ENCODE data around the gene SYNGAP1.

SYNGAP1 gene

DNA sequence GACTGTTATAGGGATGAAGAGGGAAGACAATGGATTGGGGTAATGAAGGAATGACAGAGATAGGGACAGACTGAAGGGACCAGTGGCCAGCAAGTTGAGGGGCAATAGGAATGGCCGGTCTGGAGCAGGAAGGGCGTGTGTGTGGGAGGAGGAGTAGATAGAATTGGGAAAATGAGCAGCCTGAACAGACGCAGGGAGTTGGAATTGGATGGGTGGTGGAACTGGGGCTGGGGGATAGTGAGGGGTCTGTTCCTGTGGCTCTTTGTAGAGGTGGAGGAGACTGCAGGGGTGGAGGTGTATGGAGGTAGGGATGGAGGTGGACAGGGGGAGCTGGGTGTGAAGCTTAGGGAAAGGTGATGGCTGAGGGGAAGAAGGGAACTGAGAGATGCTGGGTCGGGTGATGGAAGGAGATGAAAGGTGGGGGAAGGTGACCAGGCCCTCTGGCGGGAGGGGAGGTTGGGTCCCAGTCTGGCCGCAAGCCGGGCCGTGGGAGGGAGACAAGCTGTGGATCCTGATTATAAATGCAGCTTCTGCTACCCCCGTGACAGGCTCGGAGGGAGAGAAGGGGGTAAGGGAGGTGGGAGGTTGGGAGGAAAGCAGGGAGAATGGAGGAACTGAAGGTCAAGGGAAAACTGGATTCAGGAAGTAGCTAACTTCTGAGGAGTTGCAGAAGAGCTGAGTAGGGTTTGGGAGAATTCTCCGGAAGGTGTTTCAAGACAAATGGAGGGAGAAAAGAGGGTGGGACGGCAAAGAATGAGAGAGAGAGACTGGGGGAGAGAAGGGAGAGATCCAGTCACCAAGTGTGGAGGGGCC lies 5.2 kb downstream of the SYNGAP1 start:
- no peak for DNase-seq

DNA sequence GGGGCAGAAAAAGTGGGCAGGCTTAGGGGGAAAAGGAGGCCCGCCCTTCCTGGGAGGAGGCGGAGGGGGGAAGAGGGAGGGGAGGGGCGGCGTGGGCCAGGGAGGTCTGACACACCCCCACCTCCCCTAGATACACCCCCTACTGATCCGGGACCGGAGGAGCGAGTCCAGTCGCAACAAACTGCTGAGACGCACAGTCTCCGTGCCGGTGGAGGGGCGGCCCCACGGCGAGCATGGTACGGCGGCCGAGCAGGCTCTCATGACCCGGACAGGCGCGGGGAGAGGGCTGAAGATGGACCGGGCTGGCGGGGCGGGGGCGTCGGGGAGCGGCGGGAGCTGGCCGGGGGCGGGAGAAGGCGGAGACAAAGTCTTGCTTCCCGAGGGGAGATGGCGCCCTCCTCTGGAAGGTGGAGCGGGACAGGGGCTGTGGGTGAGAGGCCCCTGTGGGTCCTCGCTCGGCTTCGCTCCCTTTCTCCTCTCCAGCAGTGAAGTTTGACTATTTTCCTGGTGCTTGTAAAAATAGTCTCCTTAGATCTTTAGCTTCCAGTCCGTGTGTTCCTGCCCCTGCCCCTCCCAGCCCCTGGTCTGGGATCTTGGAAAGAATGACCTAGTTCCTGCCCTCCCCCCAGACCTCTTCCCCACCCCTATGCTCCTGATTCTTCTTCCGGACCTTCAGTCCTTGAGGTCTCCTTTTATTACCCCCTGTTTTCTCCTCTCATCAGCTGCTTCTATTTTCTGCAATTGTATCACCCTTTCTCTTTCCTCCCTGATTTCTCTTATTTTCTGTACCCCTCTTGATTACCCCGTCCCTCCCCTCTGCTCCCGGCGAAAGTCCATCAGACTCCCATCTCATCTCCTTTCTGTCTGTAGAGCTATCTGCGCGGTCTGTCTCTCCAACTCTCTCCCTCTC lies 6.1 kb downstream of the SYNGAP1 start:
- peak; percentile 91 for DNase-seq

DNA sequence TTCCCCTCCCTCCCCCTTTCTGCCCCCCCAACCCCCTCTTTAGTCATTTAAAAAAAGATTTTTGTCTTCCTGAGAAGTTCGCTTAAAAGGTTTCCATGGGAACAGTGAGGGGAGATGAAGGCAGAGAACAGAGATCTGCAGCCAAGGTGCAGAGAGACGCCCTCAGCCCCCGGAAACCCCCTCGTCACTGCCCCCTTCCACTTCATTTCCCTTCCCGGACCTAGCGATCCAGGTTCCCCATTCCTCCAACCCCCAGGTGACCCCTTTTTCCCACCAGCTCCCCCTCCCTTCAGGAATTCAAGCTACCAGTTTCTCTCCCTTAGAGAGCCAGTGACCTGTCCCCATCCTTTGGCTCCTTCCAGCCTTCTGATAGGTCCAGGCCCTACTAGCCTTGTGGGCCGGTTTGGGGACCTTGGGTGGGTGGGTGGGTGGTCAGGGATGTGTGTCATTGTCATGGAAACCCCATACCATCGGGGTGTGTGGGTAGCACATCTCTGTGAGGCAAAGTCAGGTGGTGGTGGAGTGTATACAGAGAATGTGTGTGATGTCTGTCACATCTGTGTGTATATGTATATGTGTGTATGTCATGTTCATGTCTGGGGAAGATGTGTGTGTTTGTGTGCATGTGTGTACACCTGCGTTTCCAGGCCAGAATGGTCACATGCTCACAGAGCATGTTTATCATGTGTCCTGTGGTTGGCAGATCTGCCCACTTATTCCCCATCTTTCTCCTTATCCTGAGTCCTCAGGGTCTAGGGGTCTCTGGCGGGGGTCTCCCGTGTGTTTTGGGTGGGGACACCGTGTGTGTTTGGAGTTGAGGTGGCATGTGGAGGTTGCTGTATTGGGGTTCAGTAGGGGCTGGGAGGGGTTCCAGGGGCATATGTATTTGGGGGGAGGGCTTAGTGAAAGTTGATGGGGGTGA lies 7.0 kb downstream of the SYNGAP1 start:
- peak; percentile 37 for DNase-seq

DNA sequence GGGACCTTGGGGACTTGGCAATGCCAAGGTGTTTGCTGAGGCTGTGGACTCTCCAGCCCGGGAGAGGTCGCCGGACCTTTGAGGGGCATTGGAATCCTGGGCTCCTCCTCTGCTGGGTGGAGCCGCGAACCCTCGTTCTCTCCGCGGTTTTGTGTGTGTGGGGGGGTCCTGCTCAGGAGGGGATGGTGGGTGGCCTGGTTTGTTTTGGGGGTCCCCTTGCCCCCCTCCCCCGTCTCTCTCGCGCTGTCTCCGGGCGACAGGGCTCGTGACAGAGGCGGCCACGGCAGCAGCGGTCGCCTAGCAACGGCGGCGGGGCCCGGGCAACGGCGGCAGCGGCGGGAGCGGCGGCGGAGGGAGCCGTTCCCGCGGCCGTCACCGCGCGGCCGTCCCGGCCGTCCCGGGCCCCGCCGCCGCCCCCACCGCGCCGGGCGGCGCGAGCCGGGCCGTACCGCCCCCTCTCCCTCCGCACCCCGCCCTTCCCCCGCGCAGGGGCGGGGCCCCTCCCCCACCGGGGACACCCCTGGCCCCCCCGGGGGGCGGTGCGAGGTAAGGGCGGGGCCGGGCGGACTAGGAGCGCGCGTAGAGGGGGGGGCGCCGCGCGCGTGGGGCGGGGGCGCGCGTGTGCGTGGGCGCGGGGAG lies 7.8 kb downstream of the SYNGAP1 start:
- peak; percentile 68 for DNase-seq

DNA sequence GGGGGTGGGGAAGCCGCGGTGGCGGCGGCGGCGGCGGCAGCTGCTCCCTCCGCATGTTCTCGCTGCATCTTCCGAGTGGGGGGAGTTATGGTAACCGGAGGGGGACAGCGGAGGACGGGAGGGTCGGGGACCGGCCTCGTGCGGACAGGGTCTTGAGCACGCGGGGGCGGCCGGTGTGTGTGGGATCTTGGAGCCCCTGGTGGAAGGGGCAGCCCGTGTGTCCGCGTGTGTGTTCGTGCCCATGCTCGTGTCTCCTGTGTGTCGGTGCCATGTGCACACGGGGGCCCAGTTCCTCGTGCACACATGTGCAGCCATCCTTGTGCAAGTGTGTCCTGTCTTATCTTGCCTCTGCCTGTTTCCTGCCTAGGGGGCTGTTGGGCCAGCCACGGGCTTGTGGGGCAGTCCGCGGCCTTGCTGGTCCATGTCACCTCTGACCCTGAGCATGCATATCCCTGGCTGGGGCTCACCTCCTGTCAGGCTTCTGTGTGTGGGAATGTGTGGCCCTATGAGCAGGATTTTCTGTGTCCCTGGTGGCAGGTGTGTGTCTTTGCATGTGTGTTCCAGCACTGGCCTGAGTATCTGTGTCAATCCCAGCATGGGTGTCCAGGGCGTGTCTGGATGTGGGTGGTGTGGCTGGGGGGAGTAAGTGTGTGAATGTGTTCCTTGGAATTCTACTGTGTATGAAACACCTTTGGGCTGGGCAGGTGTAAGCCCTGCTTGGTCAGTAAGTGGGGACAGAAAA lies 8.5 kb downstream of the SYNGAP1 start:
- DNase-seq: peak; percentile 60

DNA sequence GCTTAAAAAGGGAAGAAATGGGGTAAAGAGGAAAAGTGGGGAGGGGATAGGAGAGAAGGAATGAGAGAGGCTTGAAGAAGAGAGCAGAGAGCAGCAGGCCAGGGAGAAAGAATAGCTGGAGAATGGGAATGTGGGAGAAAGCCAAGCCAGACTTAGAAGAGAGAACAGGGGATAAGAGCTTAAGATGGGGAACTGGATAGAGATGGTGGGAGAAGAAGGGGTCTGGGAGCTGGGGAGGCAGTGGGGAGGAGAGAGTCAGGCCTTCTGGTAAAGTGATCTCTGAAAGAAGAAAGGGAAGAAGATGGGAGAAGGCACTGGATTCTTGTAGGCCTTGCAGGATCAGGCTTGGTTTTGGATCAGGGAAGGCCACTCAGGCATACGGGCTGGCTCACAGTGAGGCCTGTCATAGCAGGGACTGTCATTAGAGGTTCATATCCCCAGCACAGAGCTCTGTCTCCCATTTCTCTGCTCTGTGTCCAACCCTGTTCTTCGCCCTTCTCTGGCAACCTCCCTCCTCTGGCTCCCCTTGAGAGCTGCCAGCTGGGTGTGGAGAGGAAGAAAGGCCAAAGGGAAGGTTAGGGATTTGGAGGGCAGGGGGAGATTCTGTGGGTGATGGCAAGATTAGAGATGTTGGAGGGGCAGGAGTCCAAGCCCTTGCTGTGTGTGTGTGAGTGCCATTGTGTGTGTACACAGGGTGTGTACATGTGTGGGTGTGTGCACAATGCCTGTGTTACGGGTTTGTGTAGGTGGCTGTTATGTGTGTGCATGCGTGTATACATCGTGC lies 9.3 kb downstream of the SYNGAP1 start:
- DNase-seq: no peak

DNA sequence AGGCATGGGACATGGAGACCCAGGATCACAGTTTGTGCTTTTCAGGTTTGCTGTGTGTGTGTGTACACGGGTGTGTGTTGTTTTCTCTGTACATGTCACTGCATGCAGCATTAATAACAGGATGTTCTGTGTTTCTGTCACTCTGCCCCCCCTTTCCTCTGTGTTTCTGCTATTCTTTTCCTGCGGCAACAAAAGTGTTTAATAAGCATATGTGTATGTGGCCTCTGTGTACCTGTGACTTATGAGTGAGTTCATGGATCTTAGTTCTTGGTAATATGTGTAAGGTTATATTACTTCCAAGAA lies 9.8 kb downstream of the SYNGAP1 start:
- DNase-seq: no peak

DNA sequence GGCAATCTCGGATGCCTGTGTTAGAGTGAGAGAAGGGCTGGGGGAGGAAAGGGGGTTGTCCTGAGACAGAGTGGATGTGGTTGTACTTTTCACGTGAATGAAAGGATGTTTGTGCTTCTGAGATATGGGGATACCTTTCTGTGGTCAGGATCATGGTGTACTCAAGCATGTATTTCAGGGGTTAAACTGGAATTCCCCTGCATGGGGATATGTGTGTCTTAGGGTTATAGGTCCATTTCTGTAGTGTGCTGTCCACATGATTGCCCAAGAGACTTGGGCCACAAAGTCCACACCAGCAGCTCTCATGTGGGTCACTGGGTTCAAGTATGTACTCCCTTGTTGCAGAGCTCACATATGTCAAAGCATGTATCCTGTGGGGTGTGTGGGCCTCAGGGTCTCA lies 10.5 kb downstream of the SYNGAP1 start:
- no peak for DNase-seq

DNA sequence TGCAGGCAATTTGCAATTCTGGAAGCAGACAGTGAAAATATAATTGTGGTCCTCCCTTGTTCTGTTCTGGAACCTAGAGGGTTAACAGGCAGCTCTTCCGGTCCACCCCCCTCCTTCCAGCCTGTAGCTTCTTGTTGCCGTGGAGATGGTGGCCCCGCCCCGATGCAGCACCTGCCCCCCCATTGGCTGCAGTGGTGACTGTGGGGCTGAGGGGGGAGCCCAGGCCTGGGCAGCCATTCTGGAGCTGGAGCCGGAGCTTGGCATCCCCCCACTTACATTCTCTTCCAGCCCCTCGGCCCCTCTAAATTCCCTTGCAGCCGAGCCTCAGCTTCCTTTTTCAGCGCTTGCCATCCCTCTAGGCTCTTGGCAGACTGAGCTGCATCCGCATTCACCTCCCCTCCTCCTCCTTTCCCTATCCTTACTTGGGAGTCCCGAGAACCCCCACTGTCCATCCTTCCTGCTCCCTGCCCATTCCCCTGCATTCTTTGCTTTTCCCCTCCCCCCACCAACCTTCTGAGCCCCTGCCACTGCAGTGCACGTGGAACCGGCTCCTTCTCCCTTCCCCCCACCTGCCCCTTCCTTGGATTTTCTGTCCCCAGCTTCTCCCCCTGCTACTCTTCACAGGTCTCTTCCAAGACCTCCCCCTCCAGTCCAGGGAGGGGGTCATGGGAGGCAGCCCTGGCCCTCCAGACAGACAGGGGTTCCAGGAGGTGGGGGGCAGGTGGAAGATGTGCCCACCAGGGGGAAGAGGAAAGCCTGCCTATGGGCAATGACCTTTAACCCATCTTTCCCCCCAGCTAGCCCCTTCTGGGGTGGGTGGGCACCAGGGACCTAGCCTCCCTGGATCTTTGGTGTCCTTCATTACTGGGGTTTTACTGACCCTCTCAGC lies 11.4 kb downstream of the SYNGAP1 start:
- peak; percentile 87 for DNase-seq

DNA sequence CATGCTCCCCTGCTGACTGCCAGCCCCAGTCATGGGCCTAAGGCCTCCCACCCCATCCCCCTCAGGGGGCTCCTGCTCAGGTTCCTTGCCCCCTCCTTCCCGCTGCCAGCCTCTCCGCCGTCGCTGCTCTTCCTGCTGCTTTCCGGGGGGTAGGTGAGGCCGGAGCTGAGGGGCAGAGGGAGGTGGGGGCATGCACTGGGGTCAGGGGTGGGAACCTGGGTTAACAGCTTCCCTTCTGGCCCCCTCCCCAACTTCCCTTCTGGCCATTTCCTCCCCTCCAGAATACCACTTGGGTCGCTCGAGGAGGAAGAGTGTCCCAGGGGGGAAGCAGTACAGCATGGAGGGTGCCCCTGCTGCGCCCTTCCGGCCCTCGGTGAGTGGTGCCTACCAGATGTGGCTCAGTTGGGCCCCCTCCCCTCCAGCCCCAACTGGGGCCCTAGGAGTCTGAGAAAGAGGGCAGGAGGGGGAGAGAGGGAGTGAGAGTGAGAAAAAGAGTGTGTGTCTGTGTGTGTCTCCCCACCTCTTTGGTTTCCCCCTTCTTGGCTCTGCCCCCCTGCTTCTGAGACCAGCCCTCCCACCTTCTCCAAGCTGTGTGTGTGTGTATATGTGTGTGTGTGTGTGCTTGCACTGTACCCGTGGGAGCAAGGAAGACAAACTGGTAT lies 12.1 kb downstream of the SYNGAP1 start:
- no peak for DNase-seq

DNA sequence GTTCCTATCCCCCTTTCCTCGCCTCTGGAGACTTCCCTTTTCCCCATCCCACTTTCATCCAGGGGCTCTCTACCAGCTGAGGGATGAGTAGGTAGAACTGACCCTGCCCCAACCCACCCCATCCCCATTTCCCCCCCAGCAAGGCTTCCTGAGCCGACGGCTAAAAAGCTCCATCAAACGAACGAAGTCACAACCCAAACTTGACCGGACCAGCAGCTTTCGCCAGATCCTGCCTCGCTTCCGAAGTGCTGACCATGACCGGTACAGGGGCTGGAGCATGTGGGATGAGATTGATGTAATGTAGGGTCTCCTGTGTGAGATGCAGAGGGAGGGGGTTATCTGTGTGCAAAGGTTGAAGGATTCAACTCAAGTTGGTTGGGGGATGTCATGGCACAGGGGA lies 12.7 kb downstream of the SYNGAP1 start:
- DNase-seq: no peak

DNA sequence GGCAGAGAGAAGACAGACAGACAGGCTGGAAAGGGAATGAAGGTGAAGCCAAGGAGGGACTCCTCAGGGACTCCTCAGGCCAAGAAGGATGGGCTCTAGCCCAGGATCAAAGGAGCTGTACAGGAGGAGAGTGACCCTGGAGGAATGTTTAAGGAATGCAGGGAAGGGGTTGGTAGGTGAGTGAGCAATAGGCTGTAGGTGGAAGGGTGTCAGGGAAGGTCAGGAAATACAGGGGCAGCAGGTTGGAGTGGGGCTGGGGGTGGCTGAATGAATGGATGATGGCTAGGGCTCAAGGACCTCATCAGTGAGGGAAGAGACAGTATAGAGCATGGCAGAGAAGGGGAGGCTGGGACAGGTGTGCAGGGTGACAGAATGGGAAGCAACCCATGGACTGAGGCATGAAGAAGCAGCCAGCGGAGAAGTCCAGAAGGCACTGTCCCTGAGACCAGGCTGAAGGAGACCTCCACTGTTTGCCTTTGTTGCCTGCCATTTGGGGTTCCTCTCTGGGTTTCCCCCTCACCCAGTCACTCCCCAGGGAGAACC lies 13.2 kb downstream of the SYNGAP1 start:
- DNase-seq: no peak

DNA sequence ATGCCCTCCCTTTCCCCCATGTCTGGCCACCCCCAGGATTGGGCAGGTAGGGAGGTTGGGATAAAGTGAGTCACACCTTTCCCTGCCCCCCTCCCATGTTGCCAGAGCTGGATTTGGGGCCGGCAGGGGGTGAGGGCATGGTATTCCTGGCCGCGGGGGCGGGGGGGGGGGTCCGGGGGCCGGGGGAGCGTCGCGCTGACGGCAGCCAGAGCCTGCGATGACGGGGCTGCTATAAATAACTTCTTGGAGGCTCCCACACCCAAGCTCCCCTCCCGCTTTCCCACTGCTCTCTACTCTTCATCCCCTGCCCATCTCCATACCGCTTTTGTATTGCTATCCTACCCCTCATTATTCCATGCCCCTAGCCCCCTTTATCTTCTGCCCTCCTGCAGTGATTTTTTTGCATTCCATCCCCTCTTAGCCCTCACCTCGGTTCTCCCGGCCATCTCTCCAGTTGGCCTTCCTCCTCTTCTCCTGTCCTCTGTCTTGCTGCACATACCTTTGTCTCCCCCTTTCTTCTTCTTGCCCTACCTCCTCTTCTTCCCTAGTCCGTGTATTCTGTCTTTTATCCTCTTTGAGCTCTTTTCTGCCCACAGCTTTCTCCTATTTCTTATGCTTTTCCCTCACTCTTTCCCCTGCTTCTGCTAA lies 13.8 kb downstream of the SYNGAP1 start:
- DNase-seq: no peak

DNA sequence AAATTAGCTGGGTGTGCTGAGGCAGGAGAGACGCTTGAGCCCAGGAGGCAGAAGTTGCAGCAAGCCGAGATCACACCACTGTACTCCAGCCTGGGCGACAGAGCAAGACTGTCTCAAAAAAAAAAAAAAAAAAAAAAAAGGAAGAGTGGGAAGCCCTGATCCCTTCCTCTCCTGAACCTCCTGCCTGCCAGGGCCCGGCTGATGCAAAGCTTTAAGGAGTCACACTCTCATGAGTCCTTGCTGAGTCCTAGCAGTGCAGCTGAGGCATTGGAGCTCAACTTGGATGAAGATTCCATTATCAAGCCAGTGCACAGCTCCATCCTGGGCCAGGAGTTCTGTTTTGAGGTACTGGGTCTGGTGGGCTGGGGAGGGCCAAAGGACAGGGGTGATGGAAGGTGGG lies 15.1 kb downstream of the SYNGAP1 start:
- DNase-seq: no peak

DNA sequence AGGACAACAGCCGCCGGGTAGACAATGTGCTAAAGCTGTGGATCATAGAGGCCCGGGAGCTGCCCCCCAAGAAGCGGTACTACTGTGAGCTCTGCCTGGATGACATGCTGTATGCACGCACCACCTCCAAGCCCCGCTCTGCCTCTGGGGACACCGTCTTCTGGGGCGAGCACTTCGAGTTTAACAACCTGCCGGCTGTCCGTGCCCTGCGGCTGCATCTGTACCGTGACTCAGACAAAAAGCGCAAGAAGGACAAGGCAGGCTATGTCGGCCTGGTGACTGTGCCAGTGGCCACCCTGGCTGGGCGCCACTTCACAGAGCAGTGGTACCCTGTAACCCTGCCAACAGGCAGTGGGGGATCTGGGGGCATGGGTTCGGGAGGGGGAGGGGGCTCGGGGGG lies 17.8 kb downstream of the SYNGAP1 start:
- no peak for DNase-seq

DNA sequence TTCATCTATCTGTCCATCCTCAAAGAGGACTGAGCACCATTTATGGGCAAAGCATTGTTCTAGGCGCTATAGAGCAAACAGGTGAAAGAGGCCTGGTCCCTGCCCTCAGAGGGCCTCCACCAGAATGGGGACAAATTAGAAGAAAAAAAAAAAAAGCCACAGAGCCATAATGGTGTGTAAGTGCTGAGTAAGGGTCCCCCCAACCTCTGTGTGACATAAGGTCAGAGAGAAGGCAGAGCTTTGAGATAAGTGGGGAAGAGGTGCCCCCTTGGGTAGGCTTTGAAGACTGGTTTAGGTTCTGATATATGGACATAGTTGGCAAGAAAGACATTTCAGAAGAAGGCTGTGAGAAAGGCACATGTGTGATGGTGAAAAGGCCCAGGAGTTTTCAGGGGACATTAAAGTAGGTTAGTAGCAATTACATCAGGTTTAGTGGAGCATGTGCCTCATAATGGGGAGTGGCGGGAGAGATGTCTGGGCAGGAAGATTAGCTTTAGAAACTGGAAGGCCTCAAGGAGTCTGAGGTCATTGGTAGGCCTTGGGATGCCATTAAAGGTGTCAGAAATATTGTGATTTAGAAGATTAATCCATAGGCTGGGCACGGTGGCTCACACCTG lies 19.2 kb downstream of the SYNGAP1 start:
- no peak for DNase-seq

DNA sequence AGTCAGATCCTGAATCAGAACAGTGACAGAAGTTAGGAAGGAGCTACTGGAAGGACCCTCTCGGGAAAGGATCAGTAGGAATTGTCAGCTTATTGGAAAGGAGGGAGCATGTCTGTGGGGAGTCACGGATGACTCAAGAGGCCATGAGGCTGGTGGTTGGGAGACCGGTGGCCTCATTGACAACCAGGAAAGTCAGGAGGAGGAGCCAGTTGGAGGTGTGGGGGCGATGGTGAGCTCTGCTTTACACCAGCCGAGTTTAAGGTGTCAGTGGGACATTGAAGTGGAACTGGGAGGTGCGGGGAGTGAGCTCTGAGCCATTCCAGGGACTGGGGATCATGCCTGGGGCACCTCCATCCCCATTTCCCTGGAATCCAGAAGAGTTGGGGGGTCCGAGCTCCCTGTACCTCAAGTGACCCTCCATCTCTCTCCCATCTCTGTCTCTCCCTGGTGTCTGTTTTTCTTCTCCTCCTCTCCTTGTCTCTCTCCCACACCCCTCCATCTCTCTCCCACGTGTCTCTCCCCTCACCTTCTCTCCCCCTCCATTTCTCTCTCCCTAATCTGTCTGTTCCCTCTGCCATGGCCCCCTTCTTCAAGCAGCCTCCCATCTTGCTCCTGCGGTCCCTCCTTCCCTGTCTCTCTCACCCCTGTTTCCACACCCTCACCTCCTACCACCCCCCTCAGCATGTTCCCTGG lies 20.2 kb downstream of the SYNGAP1 start:
- DNase-seq: no peak
